ENCODE results near the gene EMD.
"Not testable (repeated sequence)": the region's sequence is repeated elsewhere in the genome, so short reads cannot be mapped to it uniquely, and the experiment has no call there.

Gene EMD

GRCh38 chrX:154384284-154384892 lies 5.3 kb downstream of the EMD start:
- no peak overlapping the region for H3K18ac ChIP-seq (ENCODE audit: low read length)
- no peak overlapping the region for H2AK5ac ChIP-seq (ENCODE audit: low read depth, low read length)
- WGBS, 2 donors (ENCODE audit: extremely low coverage in 2 of 2, insufficient read length in 2 of 2, insufficient replicate concordance in 1 of 2) = no CpG with 5 or more reads among the region's 8 CpGs
- no peak overlapping the region for H2BK120ac ChIP-seq (ENCODE audit: low read depth, low read length)
- no peak overlapping the region for H3K27ac ChIP-seq (replicated peaks; ENCODE audit: low read length)
- no peak overlapping the region for H3K4me3 ChIP-seq (ENCODE audit: low read length in 2 of 2)
- no peaks in the 10 kb centered on the region for H3K9me3 ChIP-seq (replicated peaks in 1 of 2; ENCODE audit: control insufficient read depth in 2 of 2, insufficient read depth in 1 of 2, low read depth in 1 of 2, low read length in 2 of 2)
- no peak overlapping the region for H2BK15ac ChIP-seq (ENCODE audit: low read length)
- H2AFZ ChIP-seq (ENCODE audit: low read length) = no peak overlapping the region
- H4K91ac ChIP-seq (ENCODE audit: low read depth, low read length, poor library complexity) = no peak overlapping the region
- H2BK5ac ChIP-seq (ENCODE audit: low read length) = no peak overlapping the region
- no peak overlapping the region for H3K9ac ChIP-seq (ENCODE audit: low read depth, low read length, poor library complexity)
- peaks cover 0 to 22% of the 10 kb centered on the region in 2 donors for H3K36me3 ChIP-seq (replicated peaks in 1 of 2; ENCODE audit: control insufficient read depth in 2 of 2, insufficient read depth in 2 of 2, low read length in 2 of 2)
- no peak overlapping the region for H3K4me2 ChIP-seq (ENCODE audit: insufficient read depth, low read length, poor library complexity, severe bottlenecking)
- H3K4me1 ChIP-seq (ENCODE audit: control insufficient read depth in 2 of 2, insufficient read depth in 1 of 2, low read depth in 1 of 2, low read length in 2 of 2) = peaks cover 8 to 14% of the 10 kb centered on the region in 2 donors
- no peak for DNase-seq (ENCODE audit: low spot score)
- H3K4ac ChIP-seq (ENCODE audit: low read length) = no peak overlapping the region
- H3K23ac ChIP-seq (ENCODE audit: low read depth, low read length, poor library complexity) = no peak overlapping the region
- no peak overlapping the region for H4K8ac ChIP-seq (ENCODE audit: low read depth, low read length)
- H3K27me3 ChIP-seq (ENCODE audit: control insufficient read depth in 3 of 3, insufficient read depth in 3 of 3, low read depth in 1 of 3, low read length in 3 of 3) = no peaks in the 10 kb centered on the region
- no peak overlapping the region for H2BK12ac ChIP-seq (ENCODE audit: low read length)
- H3K79me1 ChIP-seq (ENCODE audit: low read depth, low read length) = no peaks in the 10 kb centered on the region
- H3K14ac ChIP-seq (ENCODE audit: low read length) = no peak overlapping the region

GRCh38 chrX:154388094-154388493 lies 9.0 kb downstream of the EMD start:
- not testable (repeated sequence) for H3K4me3 ChIP-seq (ENCODE audit: low read length in 2 of 2); H3K9me3 ChIP-seq (replicated peaks in 1 of 2; ENCODE audit: control insufficient read depth in 2 of 2, insufficient read depth in 1 of 2, low read depth in 1 of 2, low read length in 2 of 2); H2AK5ac ChIP-seq (ENCODE audit: low read depth, low read length); H3K27ac ChIP-seq (replicated peaks; ENCODE audit: low read length); H3K23ac ChIP-seq (ENCODE audit: low read depth, low read length, poor library complexity); H3K79me1 ChIP-seq (ENCODE audit: low read depth, low read length); H4K91ac ChIP-seq (ENCODE audit: low read depth, low read length, poor library complexity); H2BK120ac ChIP-seq (ENCODE audit: low read depth, low read length); H2BK15ac ChIP-seq (ENCODE audit: low read length); H2AFZ ChIP-seq (ENCODE audit: low read length); H3K4me1 ChIP-seq (ENCODE audit: control insufficient read depth in 2 of 2, insufficient read depth in 1 of 2, low read depth in 1 of 2, low read length in 2 of 2); H4K8ac ChIP-seq (ENCODE audit: low read depth, low read length); H3K27me3 ChIP-seq (ENCODE audit: control insufficient read depth in 3 of 3, insufficient read depth in 3 of 3, low read depth in 1 of 3, low read length in 3 of 3); H3K36me3 ChIP-seq (replicated peaks in 1 of 2; ENCODE audit: control insufficient read depth in 2 of 2, insufficient read depth in 2 of 2, low read length in 2 of 2); H3K18ac ChIP-seq (ENCODE audit: low read length); H2BK12ac ChIP-seq (ENCODE audit: low read length); DNase-seq (ENCODE audit: low spot score); H3K14ac ChIP-seq (ENCODE audit: low read length); H3K9ac ChIP-seq (ENCODE audit: low read depth, low read length, poor library complexity); H3K4ac ChIP-seq (ENCODE audit: low read length); H3K4me2 ChIP-seq (ENCODE audit: insufficient read depth, low read length, poor library complexity, severe bottlenecking); H2BK5ac ChIP-seq (ENCODE audit: low read length)
- WGBS, 2 donors (ENCODE audit: extremely low coverage in 2 of 2, insufficient read length in 2 of 2, insufficient replicate concordance in 1 of 2) = no CpG with 5 or more reads among the region's 20 CpGs

GRCh38 chrX:154388649-154389048 lies 9.6 kb downstream of the EMD start:
- no CpG with 5 or more reads among the region's 16 CpGs for WGBS, 2 donors (ENCODE audit: extremely low coverage in 2 of 2, insufficient read length in 2 of 2, insufficient replicate concordance in 1 of 2)
- H2BK5ac ChIP-seq (ENCODE audit: low read length); H3K27ac ChIP-seq (replicated peaks; ENCODE audit: low read length); H3K4me2 ChIP-seq (ENCODE audit: insufficient read depth, low read length, poor library complexity, severe bottlenecking); H3K79me1 ChIP-seq (ENCODE audit: low read depth, low read length); H3K18ac ChIP-seq (ENCODE audit: low read length); H3K4me3 ChIP-seq (ENCODE audit: low read length in 2 of 2); DNase-seq (ENCODE audit: low spot score); H2BK120ac ChIP-seq (ENCODE audit: low read depth, low read length); H3K14ac ChIP-seq (ENCODE audit: low read length); H2AK5ac ChIP-seq (ENCODE audit: low read depth, low read length); H3K27me3 ChIP-seq (ENCODE audit: control insufficient read depth in 3 of 3, insufficient read depth in 3 of 3, low read depth in 1 of 3, low read length in 3 of 3); H4K91ac ChIP-seq (ENCODE audit: low read depth, low read length, poor library complexity); H3K36me3 ChIP-seq (replicated peaks in 1 of 2; ENCODE audit: control insufficient read depth in 2 of 2, insufficient read depth in 2 of 2, low read length in 2 of 2); H3K9me3 ChIP-seq (replicated peaks in 1 of 2; ENCODE audit: control insufficient read depth in 2 of 2, insufficient read depth in 1 of 2, low read depth in 1 of 2, low read length in 2 of 2); H4K8ac ChIP-seq (ENCODE audit: low read depth, low read length); H3K4me1 ChIP-seq (ENCODE audit: control insufficient read depth in 2 of 2, insufficient read depth in 1 of 2, low read depth in 1 of 2, low read length in 2 of 2); H3K9ac ChIP-seq (ENCODE audit: low read depth, low read length, poor library complexity); H3K23ac ChIP-seq (ENCODE audit: low read depth, low read length, poor library complexity); H3K4ac ChIP-seq (ENCODE audit: low read length); H2BK12ac ChIP-seq (ENCODE audit: low read length); H2AFZ ChIP-seq (ENCODE audit: low read length); H2BK15ac ChIP-seq (ENCODE audit: low read length): not testable (repeated sequence)

GRCh38 chrX:154389812-154390747 lies 11.0 kb downstream of the EMD start:
- H2AK5ac ChIP-seq (ENCODE audit: low read depth, low read length); H3K27me3 ChIP-seq (ENCODE audit: control insufficient read depth in 3 of 3, insufficient read depth in 3 of 3, low read depth in 1 of 3, low read length in 3 of 3); H3K27ac ChIP-seq (replicated peaks; ENCODE audit: low read length); H2BK12ac ChIP-seq (ENCODE audit: low read length); H3K18ac ChIP-seq (ENCODE audit: low read length); H3K14ac ChIP-seq (ENCODE audit: low read length); H3K4me2 ChIP-seq (ENCODE audit: insufficient read depth, low read length, poor library complexity, severe bottlenecking); H2BK5ac ChIP-seq (ENCODE audit: low read length); H2BK120ac ChIP-seq (ENCODE audit: low read depth, low read length); H3K79me1 ChIP-seq (ENCODE audit: low read depth, low read length); H2AFZ ChIP-seq (ENCODE audit: low read length); H4K91ac ChIP-seq (ENCODE audit: low read depth, low read length, poor library complexity); H3K9me3 ChIP-seq (replicated peaks in 1 of 2; ENCODE audit: control insufficient read depth in 2 of 2, insufficient read depth in 1 of 2, low read depth in 1 of 2, low read length in 2 of 2); H3K23ac ChIP-seq (ENCODE audit: low read depth, low read length, poor library complexity); H3K4ac ChIP-seq (ENCODE audit: low read length); H3K9ac ChIP-seq (ENCODE audit: low read depth, low read length, poor library complexity); H2BK15ac ChIP-seq (ENCODE audit: low read length); DNase-seq (ENCODE audit: low spot score); H3K36me3 ChIP-seq (replicated peaks in 1 of 2; ENCODE audit: control insufficient read depth in 2 of 2, insufficient read depth in 2 of 2, low read length in 2 of 2); H4K8ac ChIP-seq (ENCODE audit: low read depth, low read length); H3K4me1 ChIP-seq (ENCODE audit: control insufficient read depth in 2 of 2, insufficient read depth in 1 of 2, low read depth in 1 of 2, low read length in 2 of 2): not testable (repeated sequence)
- WGBS, 2 donors (ENCODE audit: extremely low coverage in 2 of 2, insufficient read length in 2 of 2, insufficient replicate concordance in 1 of 2) = no CpG with 5 or more reads among the region's 121 CpGs
- peak overlapping the region in 1 of 2 donors; percentile 24 for H3K4me3 ChIP-seq (ENCODE audit: low read length in 2 of 2)
